ENCODE measurements around the gene CNPY3. TPM values are rescaled to one million over a fixed set of nuclear protein-coding genes. Genes with fewer than 3 reads are reported as not detected.
"Not testable (repeated sequence)": the region's sequence is repeated elsewhere in the genome, so short reads cannot be mapped to it uniquely, and the experiment has no call there.

CNPY3 gene
- 10 to 100 TPM; 86.0 to 87.6 TPM for total RNA-seq

DNA sequence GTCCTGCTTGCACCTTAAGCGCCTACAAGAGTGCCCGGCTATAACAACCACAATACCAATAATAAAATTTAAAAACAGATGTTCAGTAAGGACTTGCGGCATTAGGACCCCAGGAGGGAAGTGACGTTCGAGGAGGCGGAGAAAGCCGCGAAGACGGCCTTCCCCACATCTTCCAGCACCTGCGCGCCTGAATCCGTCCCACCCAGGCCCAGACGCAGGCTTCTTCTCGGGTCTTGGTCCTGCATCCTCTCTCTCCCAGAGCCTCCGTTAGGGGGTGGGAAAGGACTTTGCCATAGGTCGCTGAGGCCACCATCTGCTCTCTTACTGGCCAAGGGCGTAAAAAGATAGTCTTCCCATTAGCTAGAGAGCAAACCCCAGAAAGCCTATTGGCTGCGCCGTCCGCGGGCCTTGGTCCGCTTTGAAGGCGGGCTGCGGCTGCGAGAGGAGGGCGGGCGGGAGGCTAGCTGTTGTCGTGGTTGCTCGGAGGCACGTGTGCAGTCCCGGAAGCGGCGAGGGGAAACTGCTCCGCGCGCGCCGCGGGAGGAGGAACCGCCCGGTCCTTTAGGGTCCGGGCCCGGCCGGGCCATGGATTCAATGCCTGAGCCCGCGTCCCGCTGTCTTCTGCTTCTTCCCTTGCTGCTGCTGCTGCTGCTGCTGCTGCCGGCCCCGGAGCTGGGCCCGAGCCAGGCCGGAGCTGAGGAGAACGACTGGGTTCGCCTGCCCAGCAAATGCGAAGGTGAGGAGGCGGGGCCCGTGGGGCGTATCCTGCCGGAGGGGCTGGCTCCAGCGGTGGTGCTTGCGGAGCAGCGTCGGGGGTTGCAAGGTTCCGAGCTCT, at the start of gene CNPY3:
Gene CNPY3 (plus strand): TSS at position 495 of the 835 bp plus-strand sequence. CDS start 91 bp downstream, at position 586.
- ATAC-seq: peak; percentile 87
- Mint-ChIP-seq H3K4me3 (peak within 1 kb of the TSS; percentile 90), H3K36me3 (ENCODE audit: low read depth) (peaks cover 34% of the 10 kb centered on the region), H3K9me3 (ENCODE audit: insufficient read depth) (no peaks in the 10 kb centered on the region), H3K27me3 (ENCODE audit: low read depth) (no peaks in the 10 kb centered on the region), H3K27ac (peak within 1 kb of the TSS; percentile 94), H3K4me1 (ENCODE audit: low read depth) (peaks cover 41% of the 10 kb centered on the region)
- ChIA-PET CTCF (interaction anchor here (0.7 to 2.9 kb wide), 16 partner anchors 11 to 440 kb away, joined by 3 to 25 read pairs (median 3); partner anchors contain the start of genes CUL7, KLC4, MRPL2 and PEX6), POLR2A (interaction anchor here (0.6 to 4.3 kb wide), 30 partner anchors 9 to 1318 kb away, joined by 3 to 46 read pairs (median 5); partner anchors contain the start of genes BICRAL, CUL7, CUL9 and GTPBP2)
- DNase-seq: peak; percentile 98

GRCh38 chr6:42880240-42880817, 49.0 kb upstream of the CNPY3 start:
- Mint-ChIP-seq H3K4me3 (peak overlapping the region; percentile 100), H3K27ac (peak overlapping the region; percentile 100), H3K4me1 (ENCODE audit: low read depth) (peaks cover 25% of the 10 kb centered on the region), H3K36me3 (ENCODE audit: low read depth) (peaks cover 32% of the 10 kb centered on the region)
- ChIA-PET POLR2A (interaction anchor here (0.8 to 3.8 kb wide), 11 partner anchors 10 to 427 kb away, joined by 3 to 48 read pairs (median 5); partner anchors contain the start of genes BICRAL, CNPY3, TBCC and UBR2), CTCF (interaction anchor here (0.7 to 6.5 kb wide), 12 partner anchors 9 to 310 kb away, joined by 3 to 69 read pairs (median 4); partner anchors contain the start of gene TBCC)
- not testable (repeated sequence) for DNase-seq; H3K9me3 Mint-ChIP-seq (ENCODE audit: insufficient read depth); H3K27me3 Mint-ChIP-seq (ENCODE audit: low read depth); ATAC-seq

GRCh38 chr6:42880871-42881270, 48.4 kb upstream of the CNPY3 start:
- ChIA-PET POLR2A (interaction anchor here (2.2 to 3.8 kb wide), 3 partner anchors 10 to 134 kb away, joined by 20 to 48 read pairs (median 33); partner anchors contain the start of genes BICRAL and TBCC), CTCF (interaction anchor here (0.7 to 6.5 kb wide), 5 partner anchors 11 to 219 kb away, joined by 3 to 69 read pairs (median 8); partner anchors contain the start of gene TBCC)
- H3K9me3 Mint-ChIP-seq (ENCODE audit: insufficient read depth); DNase-seq; H3K27me3 Mint-ChIP-seq (ENCODE audit: low read depth); ATAC-seq: not testable (repeated sequence)
- Mint-ChIP-seq H3K4me1 (ENCODE audit: low read depth) (peaks cover 25% of the 10 kb centered on the region), H3K4me3 (peak overlapping the region; percentile 100), H3K36me3 (ENCODE audit: low read depth) (peaks cover 36% of the 10 kb centered on the region), H3K27ac (peak overlapping the region; percentile 100)

DNA sequence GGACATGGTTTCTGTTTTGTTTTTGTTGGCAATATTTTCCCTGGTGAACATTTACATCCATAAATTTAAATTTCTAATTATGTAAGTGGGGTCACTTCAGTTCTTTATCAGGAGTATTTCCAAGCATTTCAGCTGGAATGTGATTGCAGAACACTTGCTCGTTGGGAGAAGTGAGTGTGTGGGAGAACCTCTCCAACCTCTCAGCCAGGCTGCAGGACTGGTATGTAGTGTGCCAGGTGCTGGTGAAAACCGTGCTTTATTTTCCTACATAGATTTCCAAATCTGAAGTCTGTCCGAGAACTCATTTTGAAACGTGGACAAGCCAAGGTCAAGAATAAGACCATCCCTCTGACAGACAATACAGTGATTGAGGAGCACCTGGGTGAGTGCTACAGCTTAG, 43.6 kb upstream of the CNPY3 start:
- POLR2A ChIA-PET: interaction anchor here (0.9 kb wide), 1 partner anchor 139 kb away, joined by 4 read pairs; the partner anchor contains the start of gene TBCC
- no peak overlapping the region for H3K4me3 Mint-ChIP-seq
- DNase-seq (no peak), ATAC-seq (no peak)
- H3K36me3 Mint-ChIP-seq (ENCODE audit: low read depth): peaks cover 61% of the 10 kb centered on the region
- H3K9me3 Mint-ChIP-seq (ENCODE audit: insufficient read depth): no peaks in the 10 kb centered on the region
- H3K27ac Mint-ChIP-seq: no peak overlapping the region
- no peaks in the 10 kb centered on the region for H3K27me3 Mint-ChIP-seq (ENCODE audit: low read depth)
- CTCF ChIA-PET: interaction anchor here (1.0 kb wide), 1 partner anchor 15 kb away, joined by 3 read pairs; no protein-coding TSS in a partner anchor
- H3K4me1 Mint-ChIP-seq (ENCODE audit: low read depth): peaks cover 29% of the 10 kb centered on the region

- H3K4me3 Mint-ChIP-seq; ATAC-seq; DNase-seq; H3K27ac Mint-ChIP-seq; CTCF ChIA-PET; POLR2A ChIA-PET; H3K27me3 Mint-ChIP-seq (ENCODE audit: low read depth); H3K9me3 Mint-ChIP-seq (ENCODE audit: insufficient read depth): not testable (repeated sequence)
- H3K36me3 Mint-ChIP-seq (ENCODE audit: low read depth): peaks cover 55% of the 10 kb centered on the region
- peaks cover 28% of the 10 kb centered on the region for H3K4me1 Mint-ChIP-seq (ENCODE audit: low read depth)
These were observed 41.1 kb upstream of the CNPY3 start for GRCh38 chr6:42888201-42888600.

- Mint-ChIP-seq H3K4me1 (ENCODE audit: low read depth) (peaks cover 27% of the 10 kb centered on the region), H3K9me3 (ENCODE audit: insufficient read depth) (no peaks in the 10 kb centered on the region), H3K27ac (peak overlapping the region; percentile 98), H3K4me3 (peak overlapping the region; percentile 94), H3K27me3 (ENCODE audit: low read depth) (no peaks in the 10 kb centered on the region), H3K36me3 (ENCODE audit: low read depth) (peaks cover 38% of the 10 kb centered on the region)
- ATAC-seq (no peak), DNase-seq (no peak)
- ChIA-PET POLR2A (interaction anchor here (0.5 to 4.4 kb wide), 6 partner anchors 9 to 144 kb away, joined by 3 to 33 read pairs (median 5); partner anchors contain the start of genes PEX6, RPL7L1 and TBCC), CTCF (interaction anchor here (0.9 to 1.6 kb wide), 3 partner anchors 10 to 254 kb away, joined by 3 to 4 read pairs (median 3); partner anchors contain the start of gene RPL7L1)
These were observed 39.5 kb upstream of the CNPY3 start for GRCh38 chr6:42889815-42890214.

GRCh38 chr6:42890311-42891198, 38.7 kb upstream of the CNPY3 start:
- CTCF ChIA-PET: interaction anchor here (0.8 to 2.7 kb wide), 6 partner anchors 10 to 253 kb away, joined by 3 to 12 read pairs (median 6); partner anchors contain the start of gene RPL7L1
- peak; percentile 96 for DNase-seq

GRCh38 chr6:42891199-42891722, 38.0 kb upstream of the CNPY3 start:
- ATAC-seq: no peak
- H3K4me1 Mint-ChIP-seq (ENCODE audit: low read depth): peaks cover 27% of the 10 kb centered on the region
- no peaks in the 10 kb centered on the region for H3K27me3 Mint-ChIP-seq (ENCODE audit: low read depth)
- no peaks in the 10 kb centered on the region for H3K9me3 Mint-ChIP-seq (ENCODE audit: insufficient read depth)
- no peak for DNase-seq
- H3K4me3 Mint-ChIP-seq: peak overlapping the region; percentile 94
- peaks cover 28% of the 10 kb centered on the region for H3K36me3 Mint-ChIP-seq (ENCODE audit: low read depth)
- POLR2A ChIA-PET: interaction anchor here (0.5 to 4.4 kb wide), 11 partner anchors 8 to 252 kb away, joined by 3 to 33 read pairs (median 4); partner anchors contain the start of genes CNPY3, RPL7L1 and TBCC
- CTCF ChIA-PET: interaction anchor here (0.8 to 2.7 kb wide), 4 partner anchors 10 to 37 kb away, joined by 3 to 12 read pairs (median 8); partner anchors contain the start of gene RPL7L1
- peak overlapping the region; percentile 98 for H3K27ac Mint-ChIP-seq

More at GRCh38 chr6:42890311-42891198, 38.7 kb upstream of the CNPY3 start:
- Mint-ChIP-seq H3K27ac (peak overlapping the region; percentile 98), H3K27me3 (ENCODE audit: low read depth) (no peaks in the 10 kb centered on the region), H3K36me3 (ENCODE audit: low read depth) (peaks cover 35% of the 10 kb centered on the region), H3K4me3 (peak overlapping the region; percentile 94), H3K9me3 (ENCODE audit: insufficient read depth) (no peaks in the 10 kb centered on the region), H3K4me1 (ENCODE audit: low read depth) (peaks cover 27% of the 10 kb centered on the region)
- peak; percentile 93 for ATAC-seq
- POLR2A ChIA-PET: interaction anchor here (0.6 to 4.4 kb wide), 12 partner anchors 10 to 253 kb away, joined by 3 to 33 read pairs (median 4); partner anchors contain the start of genes CNPY3, PEX6, RPL7L1 and TBCC

GRCh38 chr6:42894041-42894828, 35.0 kb upstream of the CNPY3 start:
- not testable (repeated sequence) for H3K27ac Mint-ChIP-seq; H3K9me3 Mint-ChIP-seq (ENCODE audit: insufficient read depth); DNase-seq; ATAC-seq; H3K27me3 Mint-ChIP-seq (ENCODE audit: low read depth); H3K4me3 Mint-ChIP-seq
- H3K36me3 Mint-ChIP-seq (ENCODE audit: low read depth): peaks cover 10% of the 10 kb centered on the region
- CTCF ChIA-PET: interaction anchor here (0.6 to 3.2 kb wide), 3 partner anchors 232 to 1064 kb away, joined by 3 to 12 read pairs (median 9); no protein-coding TSS in a partner anchor
- H3K4me1 Mint-ChIP-seq (ENCODE audit: low read depth): peaks cover 23% of the 10 kb centered on the region
- POLR2A ChIA-PET: interaction anchor here (0.6 kb wide), 1 partner anchor 11 kb away, joined by 3 read pairs; no protein-coding TSS in a partner anchor

Measured in activated CD8-positive, alpha-beta T cell treated with anti-CD3 and anti-CD28 coated beads, Interleukin-2, amount 10 ng/mL, durations not matched to agents 7 days and 5 days (primary cell).